Peyer's patch (tissue), 4 donors: ENCODE results near the gene FOS. TPM values are rescaled to one million over a fixed set of nuclear protein-coding genes. Genes with fewer than 3 reads are reported as not detected.

ENCODE experiments used
- DNase-seq, 3 donors: peaks; one replicate each; pipeline ENCODE4 v3.0.0-alpha.2; 2017 to 2019
- H3K27ac ChIP-seq, 4 donors: fragments of 200-600 bp; sonication (generic); one replicate each; pipeline ENCODE4 v1.5.1; 2016 to 2019
- H3K27me3 ChIP-seq, 2 donors: fragments of 200-600 bp; sonication (generic); one replicate each; pipeline ENCODE4 v1.5.1; 2019
- H3K36me3 ChIP-seq, 3 donors: fragments of 200-600 bp; sonication (generic); one replicate each; pipeline ENCODE4 v1.5.1; 2016 to 2019
- H3K4me1 ChIP-seq, 4 donors: fragments of 200-600 bp; sonication (generic); one replicate each; pipeline ENCODE4 v1.5.1; 2016 to 2019
- H3K4me3 ChIP-seq, 4 donors: fragments of 200-600 bp; sonication (generic); 1 replicate in 3 of 4; 2 replicates in 1 of 4; pipeline ENCODE4 v1.5.1; 2016 to 2019; ENCODE audit warnings: mild to moderate bottlenecking in 1 of 4
- H3K9me3 ChIP-seq, 4 donors: fragments of 200-600 bp; sonication (generic); one replicate each; pipeline ENCODE4 v1.5.1; 2016 to 2019; ENCODE audit warnings: mild to moderate bottlenecking in 1 of 4
- CTCF ChIP-seq, 6 experiments: fragments of 450-650 bp in 4 of 6; fragments of 200-600 bp in 2 of 6; sonication (generic) in 1 of 6; IDR thresholded peaks; one replicate each; pipeline ENCODE4 v1.5.1; 2017 to 2019; ENCODE audit warnings: antibody characterized with exemption in 6 of 6, mild to moderate bottlenecking in 3 of 6, moderate library complexity in 1 of 6
- POLR2A ChIP-seq, 2 donors: fragments of 450-650 bp; IDR thresholded peaks; one replicate each; pipeline ENCODE4 v1.5.1; 2017; ENCODE audit warnings: antibody characterized with exemption in 2 of 2, mild to moderate bottlenecking in 2 of 2, moderate library complexity in 2 of 2
- total RNA-seq, 4 donors: library from RNA; depleted of rRNA; stranded (reverse); fragments of >200 nt; gene quantifications; one replicate each; pipeline ENCODE4 v1.1.0, GENCODE V29; 2016

The FOS gene
- total RNA-seq, 4 donors from 2014 or later: 267 to 2,466 (median 503) TPM

GRCh38 chr14:75238756-75239455 lies 39.7 kb upstream of the FOS start:
- no peak for TF ChIP-seq CTCF (IDR thresholded peaks at IDR 0.05)
- no peak for TF ChIP-seq POLR2A (IDR thresholded peaks at IDR 0.05)
- no peaks in the 10 kb centered on the region for H3K9me3 ChIP-seq
- DNase-seq: no peak
- no peaks in the 10 kb centered on the region for H3K27me3 ChIP-seq
- no peaks in the 10 kb centered on the region for H3K36me3 ChIP-seq
- peak overlapping the region in 1 of 4 donors; percentile 74 for H3K27ac ChIP-seq
- peaks cover 0 to 19% (median 0%) of the 10 kb centered on the region in 4 donors for H3K4me1 ChIP-seq
- no peak overlapping the region for H3K4me3 ChIP-seq

GRCh38 chr14:75240781-75241180 lies 37.8 kb upstream of the FOS start:
- H3K4me3 ChIP-seq: no peak overlapping the region
- peaks cover 0 to 3% (median 0%) of the 10 kb centered on the region in 4 donors for H3K4me1 ChIP-seq
- no peak overlapping the region for H3K27ac ChIP-seq
- TF ChIP-seq CTCF (IDR thresholded peaks at IDR 0.05) (no peak), POLR2A (IDR thresholded peaks at IDR 0.05) (no peak)
- no peaks in the 10 kb centered on the region for H3K27me3 ChIP-seq
- DNase-seq: no peak
- H3K36me3 ChIP-seq: no peaks in the 10 kb centered on the region
- H3K9me3 ChIP-seq: no peaks in the 10 kb centered on the region

GRCh38 chr14:75242546-75243273 lies 35.9 kb upstream of the FOS start:
- Histone ChIP-seq H3K36me3 (no peaks in the 10 kb centered on the region), H3K27ac (peak overlapping the region in 1 of 4 donors; percentile 22), H3K27me3 (no peaks in the 10 kb centered on the region), H3K4me3 (no peak overlapping the region), H3K4me1 (peaks cover 0 to 4% (median 2%) of the 10 kb centered on the region in 4 donors), H3K9me3 (no peaks in the 10 kb centered on the region)
- peak in 1 of 3 donors; percentile 64 for DNase-seq
- TF ChIP-seq POLR2A (IDR thresholded peaks at IDR 0.05) (no peak), CTCF (IDR thresholded peaks at IDR 0.05) (no peak)

GRCh38 chr14:75244121-75244520 lies 34.5 kb upstream of the FOS start:
- DNase-seq: no peak
- TF ChIP-seq CTCF (IDR thresholded peaks at IDR 0.05) (no peak), POLR2A (IDR thresholded peaks at IDR 0.05) (no peak)
- peaks cover 0 to 4% (median 0%) of the 10 kb centered on the region in 4 donors for H3K4me1 ChIP-seq
- no peak overlapping the region for H3K4me3 ChIP-seq
- H3K27ac ChIP-seq: no peak overlapping the region
- H3K27me3 ChIP-seq: no peaks in the 10 kb centered on the region
- no peaks in the 10 kb centered on the region for H3K9me3 ChIP-seq
- no peaks in the 10 kb centered on the region for H3K36me3 ChIP-seq

GRCh38 chr14:75246546-75247285 lies 31.9 kb upstream of the FOS start:
- Histone ChIP-seq H3K27ac (peak overlapping the region in 2 of 4 donors; percentile 49 to 52), H3K4me1 (peaks cover 0 to 11% (median 2%) of the 10 kb centered on the region in 4 donors), H3K36me3 (no peaks in the 10 kb centered on the region), H3K27me3 (no peaks in the 10 kb centered on the region), H3K4me3 (no peak overlapping the region), H3K9me3 (no peaks in the 10 kb centered on the region)
- TF ChIP-seq CTCF (IDR thresholded peaks at IDR 0.05) (no peak), POLR2A (IDR thresholded peaks at IDR 0.05) (no peak)
- no peak for DNase-seq
